H1 (cell line): ENCODE data around the gene SEMA7A. TPM values are rescaled to one million over a fixed set of nuclear protein-coding genes. Genes with fewer than 3 reads are reported as not detected.

Experiments
- CTCF ChIA-PET: fragments of 300-600 bp; sonication (Branson Sonifier 250); formaldehyde crosslinking; loops from one replicate; lab custom pipeline; 2021; ENCODE audit not compliant: partially characterized antibody; lab: Charles Lee
- POLR2A ChIA-PET: fragments of 300-600 bp; sonication (Branson Sonifier 250); formaldehyde crosslinking; loops from one replicate; lab custom pipeline; 2021; ENCODE audit warnings: inconsistent platforms; ENCODE audit not compliant: partially characterized antibody; lab: Charles Lee
- DNase-seq, 2 experiments: peaks; one replicate each; pipeline versions ENCODE4 v3.0.0 to v3.0.0-alpha.2; 2010 to 2022; ENCODE audit warnings: low spot score in 2 of 2, low read depth in 1 of 2, mixed read lengths in 1 of 2
- FAIRE-seq: peaks from 2 replicates; lab custom pipeline; 2011; peaks lifted over from hg19 to GRCh38; lab: Jason Lieb, UNC
- H2AFZ ChIP-seq: 2 replicates; pipeline ENCODE4 v1.8.1; 2012; ENCODE audit warnings: low read length, inconsistent platforms
- H2AK5ac ChIP-seq: 2 replicates; pipeline ENCODE4 v1.6.1; 2013; ENCODE audit warnings: low read depth, low read length
- H2BK120ac ChIP-seq: replicated peaks from 2 replicates; pipeline ENCODE3; 2013; ENCODE audit warnings: low read depth, low read length, inconsistent platforms
- H2BK12ac ChIP-seq: 2 replicates; pipeline ENCODE4 v1.6.1; 2013; ENCODE audit warnings: low read depth, low read length
- H2BK15ac ChIP-seq: 2 replicates; pipeline ENCODE4 v1.6.1; 2013; ENCODE audit warnings: low read length
- H2BK20ac ChIP-seq: 2 replicates; pipeline ENCODE4 v1.6.1; 2013; ENCODE audit warnings: low read length
- H2BK5ac ChIP-seq: 2 replicates; pipeline ENCODE4 v1.6.1; 2013; ENCODE audit warnings: low read depth, low read length
- H3K14ac ChIP-seq: 2 replicates; pipeline ENCODE4 v1.6.1; 2013; ENCODE audit warnings: inconsistent platforms; ENCODE audit not compliant: insufficient read length
- H3K18ac ChIP-seq: 2 replicates; pipeline ENCODE4 v1.6.1; 2013; ENCODE audit warnings: low read length; ENCODE audit errors: extremely low read depth
- H3K23ac ChIP-seq: 2 replicates; pipeline ENCODE4 v1.6.1; 2013; ENCODE audit warnings: inconsistent platforms; ENCODE audit not compliant: insufficient read length
- H3K23me2 ChIP-seq: 2 replicates; pipeline ENCODE4 v1.6.1; 2013; ENCODE audit warnings: low read depth, low read length
- H3K27ac ChIP-seq: 2 replicates; pipeline ENCODE4 v1.6.1; 2011; ENCODE audit warnings: low read depth, low read length, inconsistent platforms
- H3K27me3 ChIP-seq, 4 experiments: replicated peaks in 1 of 4; 1 replicate in 1 of 4; 2 replicates in 3 of 4; pipeline versions ENCODE4 v1.6.1 to v1.8.1; 2011 to 2013; ENCODE audit warnings: low read length in 3 of 4, mild to moderate bottlenecking in 3 of 4, inconsistent platforms in 2 of 4, mixed read lengths in 2 of 4, moderate library complexity in 1 of 4; ENCODE audit not compliant: control insufficient read depth in 3 of 4, insufficient read depth in 3 of 4; ENCODE audit errors: extremely low read depth in 1 of 4
- H3K36me3 ChIP-seq, 4 experiments: 2 replicates each; pipeline versions ENCODE4 v1.6.1 to v1.8.1; 2011 to 2013; ENCODE audit warnings: mild to moderate bottlenecking in 4 of 4, low read length in 3 of 4, moderate library complexity in 2 of 4, control low read depth in 1 of 4, inconsistent platforms in 1 of 4; ENCODE audit not compliant: insufficient read depth in 4 of 4, control insufficient read depth in 2 of 4
- H3K4ac ChIP-seq: replicated peaks from 2 replicates; pipeline ENCODE3; 2013; ENCODE audit warnings: low read length, low read depth, mixed read lengths, inconsistent platforms; ENCODE audit not compliant: insufficient read length
- H3K4me1 ChIP-seq, 4 experiments: replicated peaks in 1 of 4; 1 replicate in 1 of 4; 2 replicates in 3 of 4; pipeline versions ENCODE4 v1.6.1 to v1.8.1; 2011 to 2013; ENCODE audit warnings: low read length in 3 of 4, inconsistent platforms in 2 of 4, mixed read lengths in 1 of 4; ENCODE audit not compliant: insufficient read depth in 4 of 4, control insufficient read depth in 3 of 4
- H3K4me2 ChIP-seq, 2 experiments: 2 replicates each; pipeline versions ENCODE4 v1.6.1 to v1.8.1; 2011 to 2013; ENCODE audit warnings: low read depth in 2 of 2, low read length in 2 of 2, control low read depth in 1 of 2, inconsistent platforms in 1 of 2, mild to moderate bottlenecking in 1 of 2; ENCODE audit not compliant: insufficient read depth in 1 of 2
- H3K4me3 ChIP-seq, 4 experiments: fragments of 200-600, 300-600 bp in 1 of 4; sonication (generic), shearing (Covaris generic), sonication (Bioruptor Twin) in 1 of 4; 2 replicates each; pipeline versions ENCODE4 v1.5.1 to v1.8.1; 2011 to 2016; ENCODE audit warnings: low read length in 4 of 4, low read depth in 3 of 4, control low read depth in 2 of 4, inconsistent platforms in 2 of 4, mild to moderate bottlenecking in 2 of 4, mixed read lengths in 1 of 4, moderate library complexity in 1 of 4; ENCODE audit not compliant: insufficient read depth in 2 of 4; ENCODE audit errors: extremely low read depth in 1 of 4
- H3K56ac ChIP-seq: replicated peaks from 2 replicates; pipeline ENCODE3; 2013; ENCODE audit warnings: low read depth, mild to moderate bottlenecking, mixed read lengths, low read length, inconsistent platforms; ENCODE audit not compliant: insufficient read length
- H3K79me1 ChIP-seq: 2 replicates; pipeline ENCODE4 v1.6.1; 2013; ENCODE audit warnings: low read depth, low read length, control low read depth
- H3K79me2 ChIP-seq, 2 experiments: 2 replicates each; pipeline versions ENCODE4 v1.6.1 to v1.8.1; 2012 to 2013; ENCODE audit warnings: low read length in 2 of 2, mild to moderate bottlenecking in 2 of 2, inconsistent platforms in 1 of 2; ENCODE audit not compliant: insufficient read depth in 2 of 2, control insufficient read depth in 1 of 2
- H3K9ac ChIP-seq, 4 experiments: replicated peaks in 1 of 4; 1 replicate in 1 of 4; 2 replicates in 3 of 4; pipeline versions ENCODE4 v1.6.1 to v1.8.1; 2011 to 2013; ENCODE audit warnings: low read depth in 3 of 4, low read length in 3 of 4, control low read depth in 2 of 4, mild to moderate bottlenecking in 2 of 4, moderate library complexity in 2 of 4, inconsistent platforms in 1 of 4; ENCODE audit errors: extremely low read depth in 1 of 4
- H3K9me3 ChIP-seq, 2 experiments: 2 replicates each; pipeline versions ENCODE4 v1.6.1 to v1.8.1; 2012 to 2013; ENCODE audit warnings: mild to moderate bottlenecking in 2 of 2, moderate library complexity in 2 of 2, control low read depth in 1 of 2, inconsistent platforms in 1 of 2, low read depth in 1 of 2, low read length in 1 of 2, mixed read lengths in 1 of 2; ENCODE audit not compliant: insufficient read depth in 2 of 2
- H4K20me1 ChIP-seq, 2 experiments: replicated peaks in 1 of 2; 2 replicates each; pipeline versions ENCODE3 to v1.8.1; 2011 to 2013; ENCODE audit warnings: inconsistent platforms in 2 of 2, low read length in 2 of 2, mild to moderate bottlenecking in 1 of 2; ENCODE audit not compliant: insufficient read depth in 2 of 2, control insufficient read depth in 1 of 2
- H4K5ac ChIP-seq: 2 replicates; pipeline ENCODE4 v1.6.1; 2013; ENCODE audit warnings: low read length, low read depth, mixed read lengths, inconsistent platforms; ENCODE audit not compliant: insufficient read length
- H4K8ac ChIP-seq: 2 replicates; pipeline ENCODE4 v1.8.0; 2013; ENCODE audit warnings: mild to moderate bottlenecking, moderate library complexity, low read length, inconsistent platforms; ENCODE audit not compliant: insufficient read depth; ENCODE audit errors: extremely low read depth
- H4K91ac ChIP-seq: replicated peaks from 2 replicates; pipeline ENCODE3; 2013; ENCODE audit warnings: low read length, mixed read lengths, inconsistent platforms; ENCODE audit not compliant: insufficient read length
- ASH2L ChIP-seq: fragments of 200-600, 300-600 bp; sonication (generic); IDR thresholded peaks from one replicate; pipeline ENCODE4 v1.7.1; 2017; ENCODE audit warnings: low read length
- JUND ChIP-seq: IDR thresholded peaks from 2 replicates; pipeline ENCODE4 v1.6.1; 2011; ENCODE audit warnings: mild to moderate bottlenecking, improper control_type of control experiment, low read length
- RAD21 ChIP-seq, 2 experiments: IDR thresholded peaks in 1 of 2; conservative IDR thresholded peaks in 1 of 2; 2 replicates each; pipeline ENCODE4 v1.6.1; 2011; ENCODE audit warnings: low read depth in 2 of 2, low read length in 2 of 2, improper control_type of control experiment in 1 of 2, inconsistent platforms in 1 of 2, mild to moderate bottlenecking in 1 of 2, moderate library complexity in 1 of 2
- RNF2 ChIP-seq: fragments of 200-900, 300-1000 bp; sonication (generic); IDR thresholded peaks from 2 replicates; pipeline ENCODE4 v1.7.1; 2016; ENCODE audit warnings: borderline replicate concordance, low read depth, mild to moderate bottlenecking, antibody characterized with exemption, low read length; ENCODE audit not compliant: poor library complexity, severe bottlenecking; ENCODE audit errors: missing control alignments
- TAF1 ChIP-seq: IDR thresholded peaks from 2 replicates; pipeline ENCODE4 v1.6.1; 2011; ENCODE audit warnings: mild to moderate bottlenecking, low read depth, low read length
- TCF12 ChIP-seq: IDR thresholded peaks from 2 replicates; pipeline ENCODE4 v1.6.1; 2011; ENCODE audit warnings: low read depth, mild to moderate bottlenecking, low read length
- WGBS, 2 experiments: shearing (Covaris generic) in 1 of 2; methylation state at CpG; one replicate each; pipeline versions ENCODE4 v1.1.6 to v1.1.7; 2013 to 2015; ENCODE audit warnings: low lambda C conversion rate in 2 of 2, mixed read lengths in 2 of 2, inconsistent platforms in 1 of 2, low coverage in 1 of 2, missing lambda C conversion rate in 1 of 2; ENCODE audit not compliant: insufficient replicate concordance in 2 of 2, insufficient coverage in 1 of 2, insufficient read length in 1 of 2; ENCODE audit errors: extremely low coverage in 1 of 2, missing lambda C conversion rate in 1 of 2; 5-methylcytosine and 5-hydroxymethylcytosine counted together
- polyA plus RNA-seq, 7 experiments: library from polyadenylated mRNA; depleted of rRNA in 3 of 7; stranded (reverse) in 5 of 7; unstranded in 2 of 7; fragments of >200 nt in 5 of 7; fragments of 200-250 nt in 2 of 7; gene quantifications; 1 replicate in 5 of 7; 2 replicates in 1 of 7; 4 replicates in 1 of 7; pipeline versions ENCODE4 v1.2.1 to v1.2.3, GENCODE V29; 2011 to 2013; ENCODE audit warnings: missing spikeins in 2 of 7, mixed read lengths in 2 of 7
- total RNA-seq: library from RNA; stranded (reverse); fragmentation: NEBNext Ultra II Directional; extraction: Animal tissue kit (Norgen Biotek cat#: 25700); gene quantifications from 2 replicates; pipeline ENCODE4 v1.2.1, GENCODE V29; 2021
- TF ChIP-seq, protein P1 (sequence below), 3 experiments: IDR thresholded peaks; 1 replicate in 2 of 3; 2 replicates in 1 of 3; pipeline versions ENCODE4 v1.5.1 to v1.6.1; 2011; ENCODE audit warnings: low read length in 3 of 3, mild to moderate bottlenecking in 3 of 3, inconsistent platforms in 2 of 3, low read depth in 1 of 3, moderate library complexity in 1 of 3; ENCODE audit not compliant: insufficient read depth in 1 of 3; ENCODE audit errors: control extremely low read depth in 1 of 3

Gene SEMA7A
- total and polyA plus RNA-seq, 2 of the 8 experiments (the other 6 are each of a cell fraction or from before 2014, with no cell fraction given) = 10.7 to 15.0 TPM

DNA sequence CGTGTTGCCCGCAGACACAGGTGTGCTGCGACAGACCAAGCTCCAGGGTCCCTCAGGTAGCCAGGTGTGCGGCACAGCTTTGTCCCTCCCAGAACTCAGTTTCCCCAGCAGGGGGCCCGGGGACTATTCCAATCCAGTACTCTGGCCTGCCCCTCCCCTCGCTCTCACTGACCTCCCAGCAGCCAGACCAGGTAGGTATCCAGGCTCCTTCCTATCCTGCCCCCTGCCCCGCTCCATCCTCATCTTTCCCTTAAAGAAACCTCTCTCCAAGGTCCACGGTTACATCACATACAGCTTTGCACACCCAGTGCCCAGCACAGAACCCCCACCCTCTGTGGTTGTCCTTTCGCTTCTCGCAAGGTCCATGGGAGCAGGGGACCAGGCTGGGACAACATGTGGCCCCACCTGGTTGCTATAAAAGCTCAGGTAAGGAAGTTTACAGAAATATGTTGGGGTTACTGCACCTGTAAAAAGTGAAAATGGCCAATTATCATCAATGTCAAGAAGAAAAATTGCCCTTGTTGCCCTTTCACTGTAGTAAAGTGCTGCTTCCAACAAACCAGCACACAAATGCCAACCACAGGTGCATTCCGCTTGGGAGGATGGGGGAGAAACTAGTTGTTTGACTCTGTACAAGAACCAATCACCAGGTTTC, 59.0 kb downstream of the SEMA7A start:
- H3K27ac ChIP-seq = no peak overlapping the region
- H4K5ac ChIP-seq = peak overlapping the region; percentile 92
- H2BK5ac ChIP-seq = peak overlapping the region; percentile 92
- no peak overlapping the region; the same call in 1 of the 2 replicates for H2BK20ac ChIP-seq
- peak overlapping the region; percentile 37 to 74 (median 54) for H3K4me3 ChIP-seq
- H3K4ac ChIP-seq = peak overlapping the region; percentile 65
- no peak overlapping the region for H3K14ac ChIP-seq
- H3K36me3 ChIP-seq = no peaks in the 10 kb centered on the region
- H3K79me2 ChIP-seq = no peaks in the 10 kb centered on the region
- no peak overlapping the region for H2BK120ac ChIP-seq
- FAIRE-seq (no peak), DNase-seq (peak in 1 of 2 experiments; percentile 93)
- no peak overlapping the region for H2AK5ac ChIP-seq
- peak overlapping the region; percentile 76 to 99 for H3K4me2 ChIP-seq
- H3K9ac ChIP-seq = no peak overlapping the region; a peak in 2 of 7 replicates
- no peak overlapping the region for H3K56ac ChIP-seq
- no peaks in the 10 kb centered on the region for H4K20me1 ChIP-seq
- peaks cover 6% of the 10 kb centered on the region; the same call in 1 of the 2 replicates for H3K23me2 ChIP-seq
- ChIA-PET POLR2A (interaction anchor here (0.9 to 3.1 kb wide), 5 partner anchors 10 to 111 kb away, joined by 3 to 9 read pairs (median 3); no protein-coding TSS in a partner anchor), CTCF (interaction anchor here (0.6 to 36.8 kb wide), 24 partner anchors 11 to 368 kb away, joined by 3 to 1311 read pairs (median 5); partner anchors contain the start of gene SEMA7A)
- 28% methylated on average over 11 of the region's 11 CpGs; no CpG with 5 or more reads in 1 of the 2 experiments for WGBS, 2 experiments
- peak overlapping the region; percentile 97; the same call in 1 of the 2 replicates for H2BK15ac ChIP-seq
- peaks cover 0 to 3% (median 0%) of the 10 kb centered on the region in 4 experiments; a peak in 3 of 7 replicates for H3K27me3 ChIP-seq
- no peaks in the 10 kb centered on the region for H3K9me3 ChIP-seq
- peak overlapping the region; percentile 83 for H4K91ac ChIP-seq
- H2BK12ac ChIP-seq = peak overlapping the region; percentile 87; the same call in 1 of the 2 replicates
- no peaks in the 10 kb centered on the region; the same call in 1 of the 2 replicates for H3K79me1 ChIP-seq
- no peak overlapping the region for H4K8ac ChIP-seq
- H3K18ac ChIP-seq = peak overlapping the region; percentile 99
- H3K4me1 ChIP-seq = peaks cover 4 to 17% (median 10%) of the 10 kb centered on the region in 4 experiments
- H2AFZ ChIP-seq = peak overlapping the region; percentile 87
- no peak overlapping the region for H3K23ac ChIP-seq
- TF ChIP-seq RAD21 (IDR thresholded peaks at IDR 0.05 in 1 of 2, conservative IDR thresholded peaks at IDR 0.05 in 1 of 2; ENCODE audit: low read depth in 2 of 2, low read length in 2 of 2) (0 out of 4 replicates have a peak, but pooled peaks of 1 of the 2 experiments have one; percentile 3), TAF1 (0 out of 2 replicates have a peak, but pooled peaks have one; percentile 21), TCF12 (0 out of 2 replicates have a peak, but pooled peaks have one; percentile 28), ASH2L (peak; percentile 28), RNF2 (peak; percentile 9), JUND (no peak)
- TF ChIP-seq, protein P1, sequence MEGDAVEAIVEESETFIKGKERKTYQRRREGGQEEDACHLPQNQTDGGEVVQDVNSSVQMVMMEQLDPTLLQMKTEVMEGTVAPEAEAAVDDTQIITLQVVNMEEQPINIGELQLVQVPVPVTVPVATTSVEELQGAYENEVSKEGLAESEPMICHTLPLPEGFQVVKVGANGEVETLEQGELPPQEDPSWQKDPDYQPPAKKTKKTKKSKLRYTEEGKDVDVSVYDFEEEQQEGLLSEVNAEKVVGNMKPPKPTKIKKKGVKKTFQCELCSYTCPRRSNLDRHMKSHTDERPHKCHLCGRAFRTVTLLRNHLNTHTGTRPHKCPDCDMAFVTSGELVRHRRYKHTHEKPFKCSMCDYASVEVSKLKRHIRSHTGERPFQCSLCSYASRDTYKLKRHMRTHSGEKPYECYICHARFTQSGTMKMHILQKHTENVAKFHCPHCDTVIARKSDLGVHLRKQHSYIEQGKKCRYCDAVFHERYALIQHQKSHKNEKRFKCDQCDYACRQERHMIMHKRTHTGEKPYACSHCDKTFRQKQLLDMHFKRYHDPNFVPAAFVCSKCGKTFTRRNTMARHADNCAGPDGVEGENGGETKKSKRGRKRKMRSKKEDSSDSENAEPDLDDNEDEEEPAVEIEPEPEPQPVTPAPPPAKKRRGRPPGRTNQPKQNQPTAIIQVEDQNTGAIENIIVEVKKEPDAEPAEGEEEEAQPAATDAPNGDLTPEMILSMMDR (IDR thresholded peaks at IDR 0.05; ENCODE audit: control extremely low read depth in 1 of 3, insufficient read depth in 1 of 3, low read depth in 1 of 3, low read length in 3 of 3) = peak in 2 of 3 experiments; percentile 2 to 27; a peak in 2 of 4 replicates
